ENCODE data around the gene BTAF1. TPM values are rescaled to one million over a fixed set of nuclear protein-coding genes. Genes with fewer than 3 reads are reported as not detected.

The BTAF1 gene
- total RNA-seq, 1 experiment from 2014 or later = 49.6 TPM

DNA sequence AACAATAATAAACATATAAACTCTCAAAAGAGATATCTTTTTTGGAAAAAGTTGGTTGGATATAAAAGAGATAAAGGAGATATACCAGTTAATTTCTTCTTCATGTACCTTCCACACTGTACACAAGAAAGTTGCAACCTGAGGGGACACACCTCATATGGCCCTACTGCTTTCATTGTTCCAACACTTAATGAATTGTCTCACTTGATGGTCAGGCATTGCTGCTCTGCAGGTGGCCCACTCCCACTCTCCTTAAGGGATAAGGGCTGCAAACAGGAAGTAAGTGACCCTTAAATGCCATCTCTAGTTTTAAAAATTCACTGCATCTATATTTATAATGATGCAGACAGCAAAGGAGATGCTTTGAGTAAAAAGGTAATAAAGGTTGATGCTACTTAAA, 152.3 kb downstream of the BTAF1 start:
- Mint-ChIP-seq H3K27ac (no peak overlapping the region), H3K36me3 (no peaks in the 10 kb centered on the region), H3K4me1 (peaks cover 16% of the 10 kb centered on the region), H3K9me3 (no peaks in the 10 kb centered on the region), H3K4me3 (no peak overlapping the region), H3K27me3 (ENCODE audit: low read depth) (no peaks in the 10 kb centered on the region)
- ATAC-seq (peak; percentile 46), DNase-seq (ENCODE audit: low spot score) (no peak)
- TF ChIP-seq NR3C1 (CRISPR knock-in tag; conservative IDR thresholded peaks at IDR 0.05; ENCODE audit: low read depth) = no peak
- TF ChIP-seq, protein P1, sequence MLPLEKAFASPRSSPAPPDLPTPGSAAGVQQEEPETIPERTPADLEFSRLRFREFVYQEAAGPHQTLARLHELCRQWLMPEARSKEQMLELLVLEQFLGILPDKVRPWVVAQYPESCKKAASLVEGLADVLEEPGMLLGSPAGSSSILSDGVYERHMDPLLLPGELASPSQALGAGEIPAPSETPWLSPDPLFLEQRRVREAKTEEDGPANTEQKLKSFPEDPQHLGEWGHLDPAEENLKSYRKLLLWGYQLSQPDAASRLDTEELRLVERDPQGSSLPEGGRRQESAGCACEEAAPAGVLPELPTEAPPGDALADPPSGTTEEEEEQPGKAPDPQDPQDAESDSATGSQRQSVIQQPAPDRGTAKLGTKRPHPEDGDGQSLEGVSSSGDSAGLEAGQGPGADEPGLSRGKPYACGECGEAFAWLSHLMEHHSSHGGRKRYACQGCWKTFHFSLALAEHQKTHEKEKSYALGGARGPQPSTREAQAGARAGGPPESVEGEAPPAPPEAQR (CRISPR knock-in tag; IDR thresholded peaks at IDR 0.05) = no peak
- CTCF ChIA-PET = no interaction called here
- POLR2A ChIA-PET = no interaction called here

DNA sequence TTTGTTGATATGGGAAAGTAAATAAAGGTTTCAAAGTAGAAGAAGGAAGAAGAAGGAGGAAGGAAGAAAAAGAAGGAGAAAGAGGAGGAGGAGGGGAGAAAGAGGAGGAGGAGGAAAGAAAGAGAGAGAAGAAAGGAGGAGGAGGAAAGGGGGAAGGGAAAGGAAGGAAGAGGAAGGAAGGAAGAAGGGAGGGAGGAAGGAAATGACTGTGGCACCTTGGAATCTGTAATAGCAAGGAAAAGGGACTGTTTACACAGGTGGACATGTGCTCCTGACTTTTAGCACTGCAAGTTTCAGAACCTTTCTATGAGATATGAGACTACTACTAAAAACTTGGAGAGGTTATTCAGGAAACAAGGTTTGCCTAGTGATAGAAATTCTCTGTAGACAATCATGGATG, 153.2 kb downstream of the BTAF1 start:
- CTCF ChIA-PET = no interaction called here
- DNase-seq (ENCODE audit: low spot score) = no peak
- TF ChIP-seq SOX15 (CRISPR knock-in tag; IDR thresholded peaks at IDR 0.05) (no peak), ZNF423 (CRISPR knock-in tag; IDR thresholded peaks at IDR 0.05) (no peak), CREM (CRISPR knock-in tag; IDR thresholded peaks at IDR 0.05) (no peak), RELA (CRISPR knock-in tag; IDR thresholded peaks at IDR 0.05; ENCODE audit: borderline replicate concordance) (no peak), TCF7 (CRISPR knock-in tag; IDR thresholded peaks at IDR 0.05; ENCODE audit: low read depth) (no peak), ESRRA (CRISPR knock-in tag; IDR thresholded peaks at IDR 0.05; ENCODE audit: borderline replicate concordance) (no peak), ZNF232 (CRISPR knock-in tag; IDR thresholded peaks at IDR 0.05) (no peak), ZNF219 (CRISPR knock-in tag; IDR thresholded peaks at IDR 0.05; ENCODE audit: borderline replicate concordance) (no peak), ELF4 (CRISPR knock-in tag; IDR thresholded peaks at IDR 0.05; ENCODE audit: low read depth) (no peak), TEAD4 (CRISPR knock-in tag; IDR thresholded peaks at IDR 0.05) (no peak)
- TF ChIP-seq, protein P2, sequence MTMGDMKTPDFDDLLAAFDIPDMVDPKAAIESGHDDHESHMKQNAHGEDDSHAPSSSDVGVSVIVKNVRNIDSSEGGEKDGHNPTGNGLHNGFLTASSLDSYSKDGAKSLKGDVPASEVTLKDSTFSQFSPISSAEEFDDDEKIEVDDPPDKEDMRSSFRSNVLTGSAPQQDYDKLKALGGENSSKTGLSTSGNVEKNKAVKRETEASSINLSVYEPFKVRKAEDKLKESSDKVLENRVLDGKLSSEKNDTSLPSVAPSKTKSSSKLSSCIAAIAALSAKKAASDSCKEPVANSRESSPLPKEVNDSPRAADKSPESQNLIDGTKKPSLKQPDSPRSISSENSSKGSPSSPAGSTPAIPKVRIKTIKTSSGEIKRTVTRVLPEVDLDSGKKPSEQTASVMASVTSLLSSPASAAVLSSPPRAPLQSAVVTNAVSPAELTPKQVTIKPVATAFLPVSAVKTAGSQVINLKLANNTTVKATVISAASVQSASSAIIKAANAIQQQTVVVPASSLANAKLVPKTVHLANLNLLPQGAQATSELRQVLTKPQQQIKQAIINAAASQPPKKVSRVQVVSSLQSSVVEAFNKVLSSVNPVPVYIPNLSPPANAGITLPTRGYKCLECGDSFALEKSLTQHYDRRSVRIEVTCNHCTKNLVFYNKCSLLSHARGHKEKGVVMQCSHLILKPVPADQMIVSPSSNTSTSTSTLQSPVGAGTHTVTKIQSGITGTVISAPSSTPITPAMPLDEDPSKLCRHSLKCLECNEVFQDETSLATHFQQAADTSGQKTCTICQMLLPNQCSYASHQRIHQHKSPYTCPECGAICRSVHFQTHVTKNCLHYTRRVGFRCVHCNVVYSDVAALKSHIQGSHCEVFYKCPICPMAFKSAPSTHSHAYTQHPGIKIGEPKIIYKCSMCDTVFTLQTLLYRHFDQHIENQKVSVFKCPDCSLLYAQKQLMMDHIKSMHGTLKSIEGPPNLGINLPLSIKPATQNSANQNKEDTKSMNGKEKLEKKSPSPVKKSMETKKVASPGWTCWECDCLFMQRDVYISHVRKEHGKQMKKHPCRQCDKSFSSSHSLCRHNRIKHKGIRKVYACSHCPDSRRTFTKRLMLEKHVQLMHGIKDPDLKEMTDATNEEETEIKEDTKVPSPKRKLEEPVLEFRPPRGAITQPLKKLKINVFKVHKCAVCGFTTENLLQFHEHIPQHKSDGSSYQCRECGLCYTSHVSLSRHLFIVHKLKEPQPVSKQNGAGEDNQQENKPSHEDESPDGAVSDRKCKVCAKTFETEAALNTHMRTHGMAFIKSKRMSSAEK (CRISPR knock-in tag; IDR thresholded peaks at IDR 0.05; ENCODE audit: borderline replicate concordance) = no peak
- TF ChIP-seq, protein P3, sequence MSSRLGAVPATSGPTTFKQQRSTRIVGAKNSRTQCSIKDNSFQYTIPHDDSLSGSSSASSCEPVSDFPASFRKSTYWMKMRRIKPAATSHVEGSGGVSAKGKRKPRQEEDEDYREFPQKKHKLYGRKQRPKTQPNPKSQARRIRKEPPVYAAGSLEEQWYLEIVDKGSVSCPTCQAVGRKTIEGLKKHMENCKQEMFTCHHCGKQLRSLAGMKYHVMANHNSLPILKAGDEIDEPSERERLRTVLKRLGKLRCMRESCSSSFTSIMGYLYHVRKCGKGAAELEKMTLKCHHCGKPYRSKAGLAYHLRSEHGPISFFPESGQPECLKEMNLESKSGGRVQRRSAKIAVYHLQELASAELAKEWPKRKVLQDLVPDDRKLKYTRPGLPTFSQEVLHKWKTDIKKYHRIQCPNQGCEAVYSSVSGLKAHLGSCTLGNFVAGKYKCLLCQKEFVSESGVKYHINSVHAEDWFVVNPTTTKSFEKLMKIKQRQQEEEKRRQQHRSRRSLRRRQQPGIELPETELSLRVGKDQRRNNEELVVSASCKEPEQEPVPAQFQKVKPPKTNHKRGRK (CRISPR knock-in tag; IDR thresholded peaks at IDR 0.05; ENCODE audit: borderline replicate concordance) = no peak
- TF ChIP-seq, protein P4, sequence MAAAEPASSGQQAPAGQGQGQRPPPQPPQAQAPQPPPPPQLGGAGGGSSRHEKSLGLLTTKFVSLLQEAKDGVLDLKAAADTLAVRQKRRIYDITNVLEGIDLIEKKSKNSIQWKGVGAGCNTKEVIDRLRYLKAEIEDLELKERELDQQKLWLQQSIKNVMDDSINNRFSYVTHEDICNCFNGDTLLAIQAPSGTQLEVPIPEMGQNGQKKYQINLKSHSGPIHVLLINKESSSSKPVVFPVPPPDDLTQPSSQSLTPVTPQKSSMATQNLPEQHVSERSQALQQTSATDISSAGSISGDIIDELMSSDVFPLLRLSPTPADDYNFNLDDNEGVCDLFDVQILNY (CRISPR knock-in tag; IDR thresholded peaks at IDR 0.05) = no peak
- TF ChIP-seq, protein P5, sequence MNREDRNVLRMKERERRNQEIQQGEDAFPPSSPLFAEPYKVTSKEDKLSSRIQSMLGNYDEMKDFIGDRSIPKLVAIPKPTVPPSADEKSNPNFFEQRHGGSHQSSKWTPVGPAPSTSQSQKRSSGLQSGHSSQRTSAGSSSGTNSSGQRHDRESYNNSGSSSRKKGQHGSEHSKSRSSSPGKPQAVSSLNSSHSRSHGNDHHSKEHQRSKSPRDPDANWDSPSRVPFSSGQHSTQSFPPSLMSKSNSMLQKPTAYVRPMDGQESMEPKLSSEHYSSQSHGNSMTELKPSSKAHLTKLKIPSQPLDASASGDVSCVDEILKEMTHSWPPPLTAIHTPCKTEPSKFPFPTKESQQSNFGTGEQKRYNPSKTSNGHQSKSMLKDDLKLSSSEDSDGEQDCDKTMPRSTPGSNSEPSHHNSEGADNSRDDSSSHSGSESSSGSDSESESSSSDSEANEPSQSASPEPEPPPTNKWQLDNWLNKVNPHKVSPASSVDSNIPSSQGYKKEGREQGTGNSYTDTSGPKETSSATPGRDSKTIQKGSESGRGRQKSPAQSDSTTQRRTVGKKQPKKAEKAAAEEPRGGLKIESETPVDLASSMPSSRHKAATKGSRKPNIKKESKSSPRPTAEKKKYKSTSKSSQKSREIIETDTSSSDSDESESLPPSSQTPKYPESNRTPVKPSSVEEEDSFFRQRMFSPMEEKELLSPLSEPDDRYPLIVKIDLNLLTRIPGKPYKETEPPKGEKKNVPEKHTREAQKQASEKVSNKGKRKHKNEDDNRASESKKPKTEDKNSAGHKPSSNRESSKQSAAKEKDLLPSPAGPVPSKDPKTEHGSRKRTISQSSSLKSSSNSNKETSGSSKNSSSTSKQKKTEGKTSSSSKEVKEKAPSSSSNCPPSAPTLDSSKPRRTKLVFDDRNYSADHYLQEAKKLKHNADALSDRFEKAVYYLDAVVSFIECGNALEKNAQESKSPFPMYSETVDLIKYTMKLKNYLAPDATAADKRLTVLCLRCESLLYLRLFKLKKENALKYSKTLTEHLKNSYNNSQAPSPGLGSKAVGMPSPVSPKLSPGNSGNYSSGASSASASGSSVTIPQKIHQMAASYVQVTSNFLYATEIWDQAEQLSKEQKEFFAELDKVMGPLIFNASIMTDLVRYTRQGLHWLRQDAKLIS (CRISPR knock-in tag; IDR thresholded peaks at IDR 0.05; ENCODE audit: borderline replicate concordance) = no peak
- TF ChIP-seq, protein P6, sequence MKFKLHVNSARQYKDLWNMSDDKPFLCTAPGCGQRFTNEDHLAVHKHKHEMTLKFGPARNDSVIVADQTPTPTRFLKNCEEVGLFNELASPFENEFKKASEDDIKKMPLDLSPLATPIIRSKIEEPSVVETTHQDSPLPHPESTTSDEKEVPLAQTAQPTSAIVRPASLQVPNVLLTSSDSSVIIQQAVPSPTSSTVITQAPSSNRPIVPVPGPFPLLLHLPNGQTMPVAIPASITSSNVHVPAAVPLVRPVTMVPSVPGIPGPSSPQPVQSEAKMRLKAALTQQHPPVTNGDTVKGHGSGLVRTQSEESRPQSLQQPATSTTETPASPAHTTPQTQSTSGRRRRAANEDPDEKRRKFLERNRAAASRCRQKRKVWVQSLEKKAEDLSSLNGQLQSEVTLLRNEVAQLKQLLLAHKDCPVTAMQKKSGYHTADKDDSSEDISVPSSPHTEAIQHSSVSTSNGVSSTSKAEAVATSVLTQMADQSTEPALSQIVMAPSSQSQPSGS (CRISPR knock-in tag; IDR thresholded peaks at IDR 0.05; ENCODE audit: borderline replicate concordance, low read depth) = no peak
- TF ChIP-seq, protein P7, sequence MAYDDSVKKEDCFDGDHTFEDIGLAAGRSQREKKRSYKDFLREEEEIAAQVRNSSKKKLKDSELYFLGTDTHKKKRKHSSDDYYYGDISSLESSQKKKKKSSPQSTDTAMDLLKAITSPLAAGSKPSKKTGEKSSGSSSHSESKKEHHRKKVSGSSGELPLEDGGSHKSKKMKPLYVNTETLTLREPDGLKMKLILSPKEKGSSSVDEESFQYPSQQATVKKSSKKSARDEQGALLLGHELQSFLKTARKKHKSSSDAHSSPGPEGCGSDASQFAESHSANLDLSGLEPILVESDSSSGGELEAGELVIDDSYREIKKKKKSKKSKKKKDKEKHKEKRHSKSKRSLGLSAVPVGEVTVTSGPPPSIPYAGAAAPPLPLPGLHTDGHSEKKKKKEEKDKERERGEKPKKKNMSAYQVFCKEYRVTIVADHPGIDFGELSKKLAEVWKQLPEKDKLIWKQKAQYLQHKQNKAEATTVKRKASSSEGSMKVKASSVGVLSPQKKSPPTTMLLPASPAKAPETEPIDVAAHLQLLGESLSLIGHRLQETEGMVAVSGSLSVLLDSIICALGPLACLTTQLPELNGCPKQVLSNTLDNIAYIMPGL (CRISPR knock-in tag; IDR thresholded peaks at IDR 0.05) = no peak
- TF ChIP-seq, protein P8, sequence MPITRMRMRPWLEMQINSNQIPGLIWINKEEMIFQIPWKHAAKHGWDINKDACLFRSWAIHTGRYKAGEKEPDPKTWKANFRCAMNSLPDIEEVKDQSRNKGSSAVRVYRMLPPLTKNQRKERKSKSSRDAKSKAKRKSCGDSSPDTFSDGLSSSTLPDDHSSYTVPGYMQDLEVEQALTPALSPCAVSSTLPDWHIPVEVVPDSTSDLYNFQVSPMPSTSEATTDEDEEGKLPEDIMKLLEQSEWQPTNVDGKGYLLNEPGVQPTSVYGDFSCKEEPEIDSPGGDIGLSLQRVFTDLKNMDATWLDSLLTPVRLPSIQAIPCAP (CRISPR knock-in tag; IDR thresholded peaks at IDR 0.05) = no peak

More for the DNA sequence above, 153.2 kb downstream of the BTAF1 start:
- no peak for ATAC-seq
- peaks cover 16% of the 10 kb centered on the region for H3K4me1 Mint-ChIP-seq
- H3K27ac Mint-ChIP-seq = no peak overlapping the region
- H3K4me3 Mint-ChIP-seq = no peak overlapping the region
- POLR2A ChIA-PET = no interaction called here
- no peaks in the 10 kb centered on the region for H3K27me3 Mint-ChIP-seq (ENCODE audit: low read depth)
- H3K9me3 Mint-ChIP-seq = no peaks in the 10 kb centered on the region
- no peaks in the 10 kb centered on the region for H3K36me3 Mint-ChIP-seq
